ENCODE results near the gene HMX2. TPM values are rescaled to one million over a fixed set of nuclear protein-coding genes. Genes with fewer than 3 reads are reported as not detected.

Gene HMX2
- total and polyA plus RNA-seq, 2 experiments from 2014 or later, result not detected

DNA sequence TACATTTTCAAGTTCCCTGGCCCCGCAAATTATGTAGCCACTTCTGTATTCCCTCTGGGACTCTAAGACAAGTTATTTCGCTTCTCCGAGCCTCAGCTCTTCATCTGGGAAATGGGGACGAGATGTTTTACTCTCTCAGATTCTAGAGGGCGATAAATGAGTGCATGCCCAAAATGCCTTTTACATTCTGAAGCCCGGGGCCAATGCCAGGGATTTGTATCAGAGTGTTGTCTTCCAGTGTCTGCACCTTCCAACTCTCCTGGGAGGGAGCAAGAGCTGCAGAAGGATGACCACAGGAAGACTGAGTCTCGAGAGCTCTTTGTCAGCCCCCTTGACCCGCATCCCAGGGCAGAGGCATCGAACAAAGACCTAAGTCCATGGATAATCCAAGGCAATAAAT is 46.1 kb downstream of the HMX2 start:
- Histone ChIP-seq H4K20me1 (ENCODE audit: insufficient read depth) (no peaks in the 10 kb centered on the region), H2AFZ (no peak overlapping the region), H3F3A (ENCODE audit: insufficient read depth) (no peaks in the 10 kb centered on the region), H3K9ac (no peak overlapping the region), H3K4me3 (no peak overlapping the region), H3K4me1 (ENCODE audit: insufficient read depth) (no peaks in the 10 kb centered on the region), H3K27me3 (replicated peaks; ENCODE audit: insufficient read depth) (no peaks in the 10 kb centered on the region), H3K36me3 (ENCODE audit: low read depth) (no peaks in the 10 kb centered on the region), H3K4me2 (ENCODE audit: unreplicated experiment) (no peak overlapping the region), H3K9me2 (ENCODE audit: insufficient read depth) (no peaks in the 10 kb centered on the region), H3K79me2 (ENCODE audit: insufficient read depth) (no peaks in the 10 kb centered on the region), H3K9me3 (ENCODE audit: low read depth) (no peaks in the 10 kb centered on the region), H3K27ac (no peak overlapping the region)
- WGBS, 2 experiments (ENCODE audit: low coverage in 1 of 2, low lambda C conversion rate in 2 of 2, missing lambda C conversion rate in 2 of 2), result 94 to 96% methylated on average over 9 of the region's 9 CpGs
- TF ChIP-seq EZH2phosphoT487 (IDR thresholded peaks at IDR 0.05; ENCODE audit: insufficient read depth, low read depth) (no peak), EZH2 (IDR thresholded peaks at IDR 0.05; ENCODE audit: insufficient read depth, poor library complexity, severe bottlenecking) (no peak)
- no peak for DNase-seq
- in situ Hi-C loops (cut with MboI), result no loop called here

Other genes with a start within 250 kb of the HMX2 start
- not detected in 2 replicates for gene FAM24A, start 237.5 kb upstream of the HMX2 start, total RNA-seq (2014; rRNA removed; shearing (Covaris generic))
- not detected in 2 replicates for gene FAM24A, start 237.5 kb upstream of the HMX2 start, polyA plus RNA-seq (2016; fragmentation: Nextera tagmentation; extraction: Ambion mirVana)
- gene C10orf88, start 193.9 kb upstream of the HMX2 start, total RNA-seq (2014; rRNA removed; shearing (Covaris generic)), result 8.8 and 15.0 TPM in 2 replicates
- gene C10orf88, start 193.9 kb upstream of the HMX2 start, polyA plus RNA-seq (2016; fragmentation: Nextera tagmentation; extraction: Ambion mirVana), result 12.0 and 12.5 TPM in 2 replicates
- 1.4 and 4.9 TPM in 2 replicates for gene PSTK, start 167.7 kb upstream of the HMX2 start, total RNA-seq (2014; rRNA removed; shearing (Covaris generic))
- 7.0 and 7.1 TPM in 2 replicates for gene PSTK, start 167.7 kb upstream of the HMX2 start, polyA plus RNA-seq (2016; fragmentation: Nextera tagmentation; extraction: Ambion mirVana)
- 2.7 and 4.2 TPM in 2 replicates for gene IKZF5, start 139.3 kb upstream of the HMX2 start, total RNA-seq (2014; rRNA removed; shearing (Covaris generic))
- 9.0 and 10.1 TPM in 2 replicates for gene IKZF5, start 139.3 kb upstream of the HMX2 start, polyA plus RNA-seq (2016; fragmentation: Nextera tagmentation; extraction: Ambion mirVana)
- gene ACADSB, start 139.1 kb upstream of the HMX2 start, total RNA-seq (2014; rRNA removed; shearing (Covaris generic)), result 3.7 and 3.9 TPM in 2 replicates
- 8.2 and 10.5 TPM in 2 replicates for gene ACADSB, start 139.1 kb upstream of the HMX2 start, polyA plus RNA-seq (2016; fragmentation: Nextera tagmentation; extraction: Ambion mirVana)
- gene HMX3, start 12.2 kb upstream of the HMX2 start, total RNA-seq (2014; rRNA removed; shearing (Covaris generic)), result not detected in 2 replicates
- gene HMX3, start 12.2 kb upstream of the HMX2 start, polyA plus RNA-seq (2016; fragmentation: Nextera tagmentation; extraction: Ambion mirVana), result not detected in 2 replicates
- 163 and 170 TPM in 2 replicates for gene BUB3, start 6.3 kb downstream of the HMX2 start, total RNA-seq (2014; rRNA removed; shearing (Covaris generic))
- gene BUB3, start 6.3 kb downstream of the HMX2 start, polyA plus RNA-seq (2016; fragmentation: Nextera tagmentation; extraction: Ambion mirVana), result 154 and 158 TPM in 2 replicates